HG03521 (cell line): ENCODE results near the gene HDDC2.
A peak's percentile ranks its signal among the peaks of the same experiment; 100 is the strongest.

Experiments used
- ATAC-seq: cut with Tn5 transposase; IDR thresholded peaks from one replicate; pipeline ENCODE4 v1.9.1; 2021; ENCODE audit warnings: mild to moderate bottlenecking, moderate library complexity; ENCODE audit not compliant: unreplicated experiment

The HDDC2 gene

GRCh38 chr6:125301435-125302391 is at the start of gene HDDC2:
TSS of gene HDDC2 (minus strand) at chr6:125301967. CDS start at chr6:125301932, 35 bp downstream.
- peak; percentile 80 for ATAC-seq

- ATAC-seq: peak; percentile 76
These were observed 45.3 kb upstream of the HDDC2 start for GRCh38 chr6:125346926-125347563.

- peak; percentile 52 for ATAC-seq
These were observed 44.6 kb upstream of the HDDC2 start for GRCh38 chr6:125346201-125346925.

GRCh38 chr6:125341460-125341859 is 39.7 kb upstream of the HDDC2 start:
- no peak for ATAC-seq

GRCh38 chr6:125340991-125341390 is 39.2 kb upstream of the HDDC2 start:
- no peak for ATAC-seq

GRCh38 chr6:125340175-125340835 is 38.5 kb upstream of the HDDC2 start:
- ATAC-seq: no peak

GRCh38 chr6:125339653-125340052 is 37.9 kb upstream of the HDDC2 start:
- no peak for ATAC-seq

- ATAC-seq: no peak
These were observed 36.6 kb upstream of the HDDC2 start for GRCh38 chr6:125338381-125338780.

- ATAC-seq: no peak
These were observed 35.9 kb upstream of the HDDC2 start for GRCh38 chr6:125337706-125338105.

- no peak for ATAC-seq
These were observed 30.9 kb upstream of the HDDC2 start for GRCh38 chr6:125332664-125333063.

GRCh38 chr6:125325586-125325985 is 23.8 kb upstream of the HDDC2 start:
- ATAC-seq: no peak

- no peak for ATAC-seq
These were observed 21.6 kb upstream of the HDDC2 start for GRCh38 chr6:125323376-125323775.

GRCh38 chr6:125316621-125317020 is 14.9 kb upstream of the HDDC2 start:
- ATAC-seq: no peak

- no peak for ATAC-seq
These were observed 13.8 kb upstream of the HDDC2 start for GRCh38 chr6:125315548-125315947.

- no peak for ATAC-seq
These were observed 12.3 kb upstream of the HDDC2 start for GRCh38 chr6:125314009-125314581.

- ATAC-seq: no peak
These were observed 11.2 kb upstream of the HDDC2 start for GRCh38 chr6:125312950-125313349.

- no peak for ATAC-seq
These were observed 10.7 kb upstream of the HDDC2 start for GRCh38 chr6:125312478-125312877.

- ATAC-seq: peak; percentile 84
These were observed 9.4 kb upstream of the HDDC2 start for GRCh38 chr6:125310994-125311649.

- no peak for ATAC-seq
These were observed 6.3 kb upstream of the HDDC2 start for GRCh38 chr6:125307964-125308615.
